Stomach (tissue), 4 donors: ENCODE measurements around the gene PRDM16.

Source experiments
- EP300 ChIP-seq: sonication (generic); formaldehyde crosslinking; IDR thresholded peaks from one replicate; pipeline ENCODE4 v1.6.1; 2017; ENCODE audit warnings: antibody characterized with exemption
- POLR2A ChIP-seq, 4 donors: fragments of 450-650 bp; IDR thresholded peaks; one replicate each; pipeline ENCODE4 v1.6.1; 2016; ENCODE audit warnings: antibody characterized with exemption in 4 of 4, control low read depth in 2 of 4, mild to moderate bottlenecking in 1 of 4, moderate library complexity in 1 of 4
- TF ChIP-seq, protein P1 (sequence below), 7 experiments: fragments of 450-650 bp in 4 of 7; fragments of 200-600 bp in 3 of 7; sonication (generic) in 3 of 7; IDR thresholded peaks; one replicate each; pipeline ENCODE4 v1.5.1; 2016 to 2019; ENCODE audit warnings: antibody characterized with exemption in 7 of 7, control low read depth in 2 of 7, mild to moderate bottlenecking in 1 of 7

DNA sequence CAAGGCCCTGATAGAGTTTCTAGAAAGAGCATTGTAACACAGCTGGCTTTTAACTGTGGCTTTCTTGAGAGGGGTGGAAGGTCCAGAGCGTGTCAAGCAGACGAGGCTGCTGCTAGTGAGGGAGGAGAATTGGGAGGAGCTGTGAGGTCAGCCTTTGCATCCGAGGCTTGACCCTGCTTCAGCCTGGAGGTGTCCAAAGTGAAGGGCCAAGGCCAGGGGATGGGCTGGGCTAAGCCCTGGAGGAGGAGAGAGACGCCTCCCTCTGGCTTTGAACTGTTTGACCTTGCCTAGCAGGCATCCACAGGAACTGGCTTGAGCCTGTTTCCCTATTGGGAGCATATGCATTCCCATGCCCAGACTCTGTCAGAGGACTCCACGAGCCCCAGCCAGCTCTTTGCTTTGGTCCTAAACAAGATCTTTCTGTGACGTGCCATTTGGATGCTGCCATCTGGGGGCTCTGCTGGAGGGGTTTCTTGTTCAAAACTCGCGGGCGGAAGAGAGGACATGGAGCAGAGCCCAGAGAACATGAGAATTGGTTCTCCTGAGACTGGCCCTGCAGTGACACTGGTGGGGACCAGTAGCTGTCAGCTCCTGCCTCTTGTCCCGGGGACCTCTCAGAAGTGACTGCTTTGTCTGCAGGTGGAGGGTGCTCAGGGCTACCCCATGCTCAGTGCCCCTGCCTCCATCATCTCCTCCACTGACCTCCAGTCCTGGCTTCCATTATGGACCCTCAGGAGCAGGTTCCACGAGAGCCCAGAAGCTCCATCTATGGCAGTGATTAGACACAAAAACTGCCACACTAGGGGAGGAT lies 42.2 kb upstream of the PRDM16 start:
- TF ChIP-seq, protein P1, sequence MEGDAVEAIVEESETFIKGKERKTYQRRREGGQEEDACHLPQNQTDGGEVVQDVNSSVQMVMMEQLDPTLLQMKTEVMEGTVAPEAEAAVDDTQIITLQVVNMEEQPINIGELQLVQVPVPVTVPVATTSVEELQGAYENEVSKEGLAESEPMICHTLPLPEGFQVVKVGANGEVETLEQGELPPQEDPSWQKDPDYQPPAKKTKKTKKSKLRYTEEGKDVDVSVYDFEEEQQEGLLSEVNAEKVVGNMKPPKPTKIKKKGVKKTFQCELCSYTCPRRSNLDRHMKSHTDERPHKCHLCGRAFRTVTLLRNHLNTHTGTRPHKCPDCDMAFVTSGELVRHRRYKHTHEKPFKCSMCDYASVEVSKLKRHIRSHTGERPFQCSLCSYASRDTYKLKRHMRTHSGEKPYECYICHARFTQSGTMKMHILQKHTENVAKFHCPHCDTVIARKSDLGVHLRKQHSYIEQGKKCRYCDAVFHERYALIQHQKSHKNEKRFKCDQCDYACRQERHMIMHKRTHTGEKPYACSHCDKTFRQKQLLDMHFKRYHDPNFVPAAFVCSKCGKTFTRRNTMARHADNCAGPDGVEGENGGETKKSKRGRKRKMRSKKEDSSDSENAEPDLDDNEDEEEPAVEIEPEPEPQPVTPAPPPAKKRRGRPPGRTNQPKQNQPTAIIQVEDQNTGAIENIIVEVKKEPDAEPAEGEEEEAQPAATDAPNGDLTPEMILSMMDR (IDR thresholded peaks at IDR 0.05) = no peak
- TF ChIP-seq EP300 (no peak), POLR2A (IDR thresholded peaks at IDR 0.05) (no peak)
